Measurements from ENCODE around the gene EPN2.

EPN2 gene

DNA sequence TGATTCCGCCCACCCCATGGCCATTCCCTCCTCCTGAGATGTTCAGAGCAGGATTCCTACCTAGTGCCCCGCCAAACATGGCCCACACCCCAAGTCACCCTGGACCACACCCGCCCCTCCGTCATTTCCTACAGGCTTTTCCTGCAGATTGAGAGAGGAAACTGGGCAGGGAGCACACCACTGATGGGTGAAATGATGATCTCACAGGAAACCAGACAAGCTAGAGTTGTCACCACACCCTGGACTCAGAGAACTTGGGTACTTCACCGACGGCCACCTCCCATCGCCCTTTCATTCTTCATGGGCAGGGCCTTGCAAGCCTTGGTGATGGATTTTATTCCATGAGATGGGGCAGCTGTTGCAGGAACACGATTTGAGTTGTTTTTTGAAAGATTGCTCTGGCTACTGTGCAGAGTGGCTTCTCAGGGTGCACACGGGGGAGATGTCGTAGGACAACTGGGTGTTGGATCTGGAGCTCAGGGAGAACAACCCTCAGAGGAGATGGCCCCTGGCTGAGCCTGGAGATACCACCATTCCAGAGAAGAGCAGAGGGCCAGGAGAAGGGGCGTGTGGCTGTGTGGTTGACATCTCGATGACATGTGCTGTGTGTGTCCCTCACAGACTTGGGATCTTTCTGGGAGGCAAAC is 132.8 kb downstream of the EPN2 start:
- DNase-seq, result no peak

DNA sequence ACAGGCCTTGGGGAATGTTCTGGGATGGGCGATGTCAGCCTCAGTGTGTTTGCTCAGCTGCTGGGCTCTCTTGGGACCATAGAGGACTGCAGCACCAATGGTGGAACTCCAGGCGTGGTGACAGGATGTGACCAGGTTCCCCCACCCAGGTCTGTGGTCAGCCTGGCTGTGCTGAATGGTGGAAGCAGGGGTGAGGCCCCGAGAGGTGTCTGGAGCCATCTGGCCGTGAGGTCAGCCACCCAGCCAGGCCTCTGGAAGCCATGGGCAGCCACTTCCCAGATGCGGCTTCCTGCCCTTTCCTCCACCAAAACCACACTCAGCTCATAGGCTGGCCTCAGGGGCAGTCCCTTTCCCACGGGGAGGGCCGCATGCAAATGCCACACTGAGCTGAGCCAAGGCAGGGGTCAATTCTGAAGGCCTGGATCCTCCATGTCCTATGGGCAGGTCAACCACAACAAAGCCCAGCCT is 133.4 kb downstream of the EPN2 start:
- DNase-seq, result peak; percentile 33

DNA sequence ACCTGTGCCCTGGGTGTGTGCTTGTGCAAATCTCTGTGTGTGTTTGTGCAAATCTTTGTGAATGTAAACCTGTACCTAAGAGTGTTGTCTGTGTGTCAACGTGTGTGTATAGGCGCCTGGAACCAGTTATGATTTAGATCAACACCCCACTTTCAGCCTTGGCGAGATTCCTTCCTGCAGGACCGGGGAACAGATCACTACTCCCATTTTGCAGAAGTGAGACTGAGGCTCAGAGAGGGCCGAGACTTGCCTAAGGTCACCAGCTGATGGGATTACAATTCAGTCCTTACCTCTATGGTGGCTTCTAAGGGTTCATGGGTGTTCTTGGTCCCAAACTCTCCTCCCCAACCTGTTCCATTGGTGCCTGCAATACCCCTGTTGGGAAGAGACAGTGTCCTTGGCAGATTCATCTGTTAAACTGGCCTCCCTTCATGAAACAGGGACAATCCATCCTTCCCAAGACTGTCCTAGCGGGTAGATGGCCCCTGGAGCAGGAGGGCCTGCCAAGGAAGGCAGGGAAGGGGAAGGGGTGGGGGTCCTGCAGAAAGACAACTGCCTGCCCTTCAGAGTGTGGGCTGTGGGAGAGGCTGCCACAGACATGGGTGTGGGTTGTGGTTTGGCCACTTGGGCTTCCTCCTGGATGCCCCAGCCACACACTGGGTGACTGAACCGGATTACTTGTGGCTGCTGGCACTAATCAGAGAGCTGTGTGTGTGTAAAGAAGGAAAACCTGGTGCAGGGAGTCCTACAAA is 134.3 kb downstream of the EPN2 start:
- DNase-seq, result no peak

DNA sequence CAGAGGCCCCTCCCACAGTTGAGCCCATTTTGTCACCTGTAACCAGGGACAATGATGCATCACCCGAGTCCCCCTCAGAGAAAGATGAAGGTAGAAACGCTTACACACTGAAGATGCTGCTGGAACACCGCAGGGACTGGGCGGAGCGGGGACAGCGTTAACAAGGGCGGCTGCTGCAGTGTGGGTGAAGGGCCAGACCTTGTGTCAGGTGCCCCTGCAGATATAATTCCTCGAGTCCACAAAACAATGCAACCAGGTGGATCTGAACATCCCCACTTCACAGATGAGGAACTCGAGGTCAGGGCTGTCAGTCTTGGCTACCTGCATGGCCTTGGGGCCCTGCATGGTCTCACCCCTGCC is 134.8 kb downstream of the EPN2 start:
- no peak for DNase-seq

DNA sequence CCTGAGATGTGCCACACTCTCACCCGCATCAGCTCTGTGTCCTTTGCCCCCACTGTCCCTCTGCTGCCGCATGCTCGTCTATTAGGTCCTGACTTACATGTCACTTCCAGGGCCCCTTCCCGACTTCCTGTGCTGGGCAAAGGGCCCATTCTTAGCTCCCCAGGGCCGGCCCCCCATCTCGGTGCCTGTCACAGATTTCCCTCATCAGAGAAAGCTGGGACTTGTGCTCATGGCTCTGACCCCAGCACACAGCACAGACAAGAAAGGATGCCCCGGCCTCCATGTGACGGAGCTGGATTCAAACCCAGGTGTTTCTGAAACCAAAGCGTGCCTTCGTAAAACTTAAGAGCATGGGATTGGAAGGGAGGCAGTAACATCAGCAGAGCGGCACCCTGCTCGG is 135.3 kb downstream of the EPN2 start:
- no peak for DNase-seq

DNA sequence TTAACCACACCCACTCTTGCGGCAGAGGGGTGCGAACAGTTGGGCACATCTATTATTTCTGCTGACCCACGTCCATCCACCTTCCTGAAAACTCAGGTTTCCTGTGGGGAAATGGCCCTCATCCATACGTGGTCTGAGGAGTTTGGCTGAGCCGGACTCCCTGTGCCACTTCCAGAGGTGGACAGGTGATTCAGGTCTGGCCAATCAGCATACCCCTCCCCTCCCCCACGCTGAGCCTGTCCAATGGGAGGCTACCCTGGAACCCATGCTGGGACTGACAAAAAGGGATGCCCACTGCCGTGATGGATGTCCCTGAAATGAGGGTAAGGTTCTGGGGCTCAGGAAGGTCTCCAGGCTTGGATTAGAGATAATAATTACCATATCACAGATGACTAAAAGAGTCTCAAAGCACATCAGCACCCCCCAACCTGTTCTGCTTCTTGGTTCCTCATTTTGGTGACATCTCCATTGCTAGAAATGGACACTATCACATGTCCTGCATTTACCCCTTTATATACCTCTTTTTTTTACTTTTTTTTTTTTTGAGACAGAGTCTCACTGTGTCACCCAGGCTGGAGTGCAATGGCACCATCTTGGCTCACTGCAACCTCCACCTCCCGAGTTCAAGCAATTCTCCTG is 135.8 kb downstream of the EPN2 start:
- no peak for DNase-seq

DNA sequence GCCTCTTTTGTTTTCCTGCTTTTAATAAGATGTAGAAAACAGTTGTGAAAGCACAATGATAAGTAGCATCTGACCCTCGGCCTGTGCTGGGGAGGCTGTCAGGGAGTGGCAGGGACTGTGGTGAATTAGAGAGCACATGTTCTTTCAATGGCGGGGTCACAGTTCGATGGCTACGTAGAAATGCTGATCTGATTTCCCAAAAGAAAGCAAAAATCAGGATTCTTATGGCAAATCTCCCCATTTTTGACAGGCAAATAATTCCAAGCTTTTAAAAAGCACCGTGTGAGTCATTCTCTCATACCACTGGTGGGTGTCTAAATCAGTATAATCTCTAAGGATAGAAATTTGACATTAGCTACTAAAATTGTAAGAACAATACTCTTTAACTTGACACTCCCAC is 137.0 kb downstream of the EPN2 start:
- DNase-seq, result no peak

DNA sequence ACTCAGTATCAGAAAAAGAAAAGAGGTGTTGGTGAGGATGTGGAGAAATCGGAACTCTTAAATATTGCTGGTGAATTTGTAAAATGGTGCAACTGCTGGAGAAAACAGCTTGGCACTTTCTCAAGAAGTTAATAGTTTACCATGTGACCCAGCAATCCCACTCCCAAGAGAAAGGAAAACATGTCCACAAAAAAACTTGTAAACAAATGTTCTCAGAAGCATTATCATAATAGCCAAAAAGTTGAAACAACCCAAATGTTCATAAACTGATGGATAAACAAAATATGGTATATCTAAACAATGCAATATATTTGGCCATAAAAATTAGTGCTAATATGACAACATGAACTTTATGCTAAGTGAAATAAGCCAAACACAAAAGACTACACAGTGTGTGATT is 138.6 kb downstream of the EPN2 start:
- DNase-seq, result no peak

DNA sequence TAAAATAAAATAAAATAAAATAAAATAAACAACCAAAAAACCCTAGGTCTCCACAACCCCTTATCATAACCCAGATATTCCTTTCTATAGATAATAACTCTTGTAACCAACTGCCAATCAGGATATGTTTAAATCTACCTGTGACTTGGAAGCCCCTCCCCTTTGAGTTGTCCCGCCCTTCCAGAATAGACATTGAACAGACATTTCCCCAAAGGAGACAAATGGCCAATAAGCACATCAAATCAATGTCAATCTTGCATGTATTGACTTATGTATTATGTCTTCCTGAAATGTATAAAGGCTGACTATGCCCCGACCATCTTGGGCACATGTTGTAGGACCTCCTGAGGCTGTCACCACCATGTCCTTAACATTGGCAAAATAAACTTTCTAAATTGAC is 139.6 kb downstream of the EPN2 start:
- no peak for DNase-seq

DNA sequence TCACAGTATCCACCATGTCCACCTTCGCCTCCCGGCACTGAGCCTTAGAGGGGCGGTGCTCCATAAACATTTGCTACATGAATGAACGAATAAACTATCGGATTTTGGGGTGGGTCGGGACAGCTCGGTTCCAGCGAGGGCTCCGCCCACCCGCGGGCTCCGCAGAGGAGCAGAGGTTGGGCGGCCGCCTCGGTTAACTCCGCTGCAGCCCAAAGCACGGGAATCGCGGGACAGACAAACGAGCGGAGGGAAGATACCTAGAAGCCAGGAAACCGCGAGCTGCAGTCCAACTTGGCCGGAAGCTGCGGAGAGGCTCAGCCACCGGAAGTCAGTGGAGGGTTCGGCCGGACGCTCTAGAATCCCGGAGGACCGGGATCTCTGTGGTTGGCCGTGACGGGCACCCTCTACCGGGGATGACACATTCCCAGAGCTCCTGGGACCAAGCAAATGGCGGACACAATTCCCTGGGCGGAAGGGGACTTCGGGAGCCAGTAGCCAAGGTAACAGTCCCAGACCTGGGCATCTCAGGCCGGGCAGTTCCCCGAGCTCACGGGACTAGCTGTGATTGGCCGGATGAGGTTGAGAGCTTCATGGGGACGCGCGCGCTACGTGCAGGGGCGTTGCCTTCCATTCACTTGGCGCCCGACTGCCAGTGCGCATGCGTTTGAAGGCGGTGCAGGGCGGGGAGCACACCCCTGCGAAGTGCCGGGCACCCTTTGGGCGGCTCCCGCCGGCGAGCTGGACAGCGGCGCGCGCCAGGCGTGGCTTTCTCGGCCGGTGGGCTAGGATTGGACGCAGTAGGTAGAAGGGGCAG is 140.6 kb downstream of the EPN2 start:
- peak; percentile 93 for DNase-seq

DNA sequence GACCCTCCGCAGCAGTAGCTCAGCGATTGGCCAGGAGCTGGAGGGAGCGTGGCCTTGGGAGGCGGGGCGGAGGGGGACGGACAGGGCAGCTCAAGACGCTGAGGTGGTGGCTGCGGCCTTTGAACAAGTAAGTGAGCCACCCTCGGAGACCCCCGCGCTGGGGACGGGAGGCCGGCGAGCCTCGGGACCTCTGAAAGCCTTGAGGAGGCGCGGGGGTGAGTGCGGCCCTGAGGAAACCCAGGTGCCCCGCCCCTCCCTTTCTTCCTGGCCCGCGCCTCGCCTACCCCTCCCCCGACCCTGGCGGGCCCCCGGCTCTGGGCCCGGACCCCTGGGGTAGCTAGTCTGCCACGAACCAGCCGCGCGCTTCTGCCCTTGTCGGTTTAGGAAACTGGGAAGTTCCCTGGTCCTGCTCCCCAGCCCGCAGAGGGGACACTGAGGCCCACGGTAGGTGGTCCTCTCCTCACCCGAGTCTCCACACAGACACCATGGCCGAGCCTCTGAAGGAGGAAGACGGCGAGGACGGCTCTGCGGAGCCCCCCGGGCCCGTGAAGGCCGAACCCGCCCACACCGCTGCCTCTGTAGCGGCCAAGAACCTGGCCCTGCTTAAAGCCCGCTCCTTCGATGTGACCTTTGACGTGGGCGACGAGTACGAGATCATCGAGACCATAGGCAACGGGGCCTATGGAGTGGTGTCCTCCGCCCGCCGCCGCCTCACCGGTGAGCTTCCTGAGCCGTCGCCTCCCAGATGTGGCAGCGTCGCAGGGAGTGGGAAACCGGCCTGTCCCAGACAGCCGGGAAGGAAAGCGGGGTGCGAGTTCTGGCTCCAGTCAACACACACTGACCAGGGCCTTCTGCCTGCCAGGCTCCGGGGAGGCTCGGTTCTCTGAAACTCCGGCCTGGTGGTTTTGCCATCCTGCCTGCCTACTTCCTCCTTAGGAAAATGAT is 141.5 kb downstream of the EPN2 start, which contains the start of gene MAPK7:
Gene MAPK7, plus strand, starts transcription at position 83 of the 945 bp plus-strand sequence. Its CDS starts 403 bp downstream, at position 486.
- DNase-seq, result no peak

DNA sequence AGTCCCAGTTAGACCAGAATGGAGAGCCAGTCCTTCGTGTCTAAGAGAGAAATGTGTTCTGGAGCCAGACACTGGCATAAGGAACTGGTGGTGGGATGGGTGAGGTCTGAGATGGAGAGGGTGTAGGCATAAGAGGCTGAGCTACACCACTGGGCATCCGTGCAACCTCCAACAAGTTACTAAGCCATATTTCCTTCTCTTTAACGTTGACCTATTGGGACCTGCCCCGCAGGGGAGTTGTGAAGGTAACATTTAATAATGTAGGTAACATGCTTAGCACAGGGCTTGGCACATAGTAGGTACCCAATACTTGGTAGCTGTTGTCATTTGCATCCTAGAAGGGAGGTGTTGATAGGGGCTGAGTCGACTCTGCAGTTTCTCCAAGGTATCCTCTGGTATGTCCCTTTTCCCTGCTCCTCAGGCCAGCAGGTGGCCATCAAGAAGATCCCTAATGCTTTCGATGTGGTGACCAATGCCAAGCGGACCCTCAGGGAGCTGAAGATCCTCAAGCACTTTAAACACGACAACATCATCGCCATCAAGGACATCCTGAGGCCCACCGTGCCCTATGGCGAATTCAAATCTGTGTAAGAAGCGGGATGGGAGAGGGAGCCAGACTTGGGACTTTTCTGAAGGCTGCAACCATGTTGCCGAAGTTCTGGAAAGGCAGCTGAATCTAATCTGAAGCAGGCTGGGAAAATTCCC is 142.3 kb downstream of the EPN2 start:
- no peak for DNase-seq

DNA sequence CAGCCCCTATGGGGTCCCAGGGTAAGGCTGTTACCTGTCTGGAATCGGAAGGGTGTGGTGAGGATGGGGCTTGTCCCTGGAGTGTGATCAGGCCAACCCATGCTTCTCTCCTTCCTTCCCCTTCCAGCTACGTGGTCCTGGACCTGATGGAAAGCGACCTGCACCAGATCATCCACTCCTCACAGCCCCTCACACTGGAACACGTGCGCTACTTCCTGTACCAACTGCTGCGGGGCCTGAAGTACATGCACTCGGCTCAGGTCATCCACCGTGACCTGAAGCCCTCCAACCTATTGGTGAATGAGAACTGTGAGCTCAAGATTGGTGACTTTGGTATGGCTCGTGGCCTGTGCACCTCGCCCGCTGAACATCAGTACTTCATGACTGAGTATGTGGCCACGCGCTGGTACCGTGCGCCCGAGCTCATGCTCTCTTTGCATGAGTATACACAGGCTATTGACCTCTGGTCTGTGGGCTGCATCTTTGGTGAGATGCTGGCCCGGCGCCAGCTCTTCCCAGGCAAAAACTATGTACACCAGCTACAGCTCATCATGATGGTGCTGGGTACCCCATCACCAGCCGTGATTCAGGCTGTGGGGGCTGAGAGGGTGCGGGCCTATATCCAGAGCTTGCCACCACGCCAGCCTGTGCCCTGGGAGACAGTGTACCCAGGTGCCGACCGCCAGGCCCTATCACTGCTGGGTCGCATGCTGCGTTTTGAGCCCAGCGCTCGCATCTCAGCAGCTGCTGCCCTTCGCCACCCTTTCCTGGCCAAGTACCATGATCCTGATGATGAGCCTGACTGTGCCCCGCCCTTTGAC is 143.5 kb downstream of the EPN2 start:
- no peak for DNase-seq

DNA sequence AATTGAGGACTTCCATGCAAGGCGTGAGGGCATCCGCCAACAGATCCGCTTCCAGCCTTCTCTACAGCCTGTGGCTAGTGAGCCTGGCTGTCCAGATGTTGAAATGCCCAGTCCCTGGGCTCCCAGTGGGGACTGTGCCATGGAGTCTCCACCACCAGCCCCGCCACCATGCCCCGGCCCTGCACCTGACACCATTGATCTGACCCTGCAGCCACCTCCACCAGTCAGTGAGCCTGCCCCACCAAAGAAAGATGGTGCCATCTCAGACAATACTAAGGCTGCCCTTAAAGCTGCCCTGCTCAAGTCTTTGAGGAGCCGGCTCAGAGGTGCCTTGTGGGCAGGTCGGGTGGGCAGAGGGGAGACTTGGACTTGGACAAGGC is 144.2 kb downstream of the EPN2 start:
- no peak for DNase-seq

DNA sequence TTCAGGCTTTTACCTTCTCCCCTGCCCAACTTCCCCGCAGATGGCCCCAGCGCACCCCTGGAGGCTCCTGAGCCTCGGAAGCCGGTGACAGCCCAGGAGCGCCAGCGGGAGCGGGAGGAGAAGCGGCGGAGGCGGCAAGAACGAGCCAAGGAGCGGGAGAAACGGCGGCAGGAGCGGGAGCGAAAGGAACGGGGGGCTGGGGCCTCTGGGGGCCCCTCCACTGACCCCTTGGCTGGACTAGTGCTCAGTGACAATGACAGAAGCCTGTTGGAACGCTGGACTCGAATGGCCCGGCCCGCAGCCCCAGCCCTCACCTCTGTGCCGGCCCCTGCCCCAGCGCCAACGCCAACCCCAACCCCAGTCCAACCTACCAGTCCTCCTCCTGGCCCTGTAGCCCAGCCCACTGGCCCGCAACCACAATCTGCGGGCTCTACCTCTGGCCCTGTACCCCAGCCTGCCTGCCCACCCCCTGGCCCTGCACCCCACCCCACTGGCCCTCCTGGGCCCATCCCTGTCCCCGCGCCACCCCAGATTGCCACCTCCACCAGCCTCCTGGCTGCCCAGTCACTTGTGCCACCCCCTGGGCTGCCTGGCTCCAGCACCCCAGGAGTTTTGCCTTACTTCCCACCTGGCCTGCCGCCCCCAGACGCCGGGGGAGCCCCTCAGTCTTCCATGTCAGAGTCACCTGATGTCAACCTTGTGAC is 144.7 kb downstream of the EPN2 start:
- DNase-seq, result no peak

DNA sequence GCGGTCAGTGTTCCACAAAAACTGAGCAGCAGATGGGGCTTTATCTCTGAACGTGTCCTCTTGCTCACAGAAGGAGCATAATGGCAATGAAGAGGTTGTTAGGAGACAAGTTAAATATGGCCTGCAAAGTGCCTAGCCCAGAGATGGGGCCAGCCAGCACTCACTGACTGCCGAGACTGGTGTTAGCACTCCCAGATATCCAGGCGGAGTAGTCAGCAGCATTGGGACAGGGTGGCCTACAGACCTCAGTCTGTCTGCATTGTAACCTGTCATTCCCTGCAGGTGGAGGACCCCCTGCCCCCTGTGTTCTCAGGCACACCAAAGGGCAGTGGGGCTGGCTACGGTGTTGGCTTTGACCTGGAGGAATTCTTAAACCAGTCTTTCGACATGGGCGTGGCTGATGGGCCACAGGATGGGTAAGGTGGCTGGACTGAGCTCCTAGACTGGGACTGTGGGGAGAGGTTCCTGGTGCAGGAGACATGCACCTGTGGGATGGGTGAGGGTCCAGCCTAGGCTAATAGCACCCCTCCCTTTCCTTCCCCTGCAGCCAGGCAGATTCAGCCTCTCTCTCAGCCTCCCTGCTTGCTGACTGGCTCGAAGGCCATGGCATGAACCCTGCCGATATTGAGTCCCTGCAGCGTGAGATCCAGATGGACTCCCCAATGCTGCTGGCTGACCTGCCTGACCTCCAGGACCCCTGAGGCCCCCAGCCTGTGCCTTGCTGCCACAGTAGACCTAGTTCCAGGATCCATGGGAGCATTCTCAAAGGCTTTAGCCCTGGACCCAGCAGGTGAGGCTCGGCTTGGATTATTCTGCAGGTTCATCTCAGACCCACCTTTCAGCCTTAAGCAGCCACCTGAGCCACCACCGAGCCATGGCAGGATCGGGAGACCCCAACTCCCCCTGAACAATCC is 145.6 kb downstream of the EPN2 start:
- no peak for DNase-seq

DNA sequence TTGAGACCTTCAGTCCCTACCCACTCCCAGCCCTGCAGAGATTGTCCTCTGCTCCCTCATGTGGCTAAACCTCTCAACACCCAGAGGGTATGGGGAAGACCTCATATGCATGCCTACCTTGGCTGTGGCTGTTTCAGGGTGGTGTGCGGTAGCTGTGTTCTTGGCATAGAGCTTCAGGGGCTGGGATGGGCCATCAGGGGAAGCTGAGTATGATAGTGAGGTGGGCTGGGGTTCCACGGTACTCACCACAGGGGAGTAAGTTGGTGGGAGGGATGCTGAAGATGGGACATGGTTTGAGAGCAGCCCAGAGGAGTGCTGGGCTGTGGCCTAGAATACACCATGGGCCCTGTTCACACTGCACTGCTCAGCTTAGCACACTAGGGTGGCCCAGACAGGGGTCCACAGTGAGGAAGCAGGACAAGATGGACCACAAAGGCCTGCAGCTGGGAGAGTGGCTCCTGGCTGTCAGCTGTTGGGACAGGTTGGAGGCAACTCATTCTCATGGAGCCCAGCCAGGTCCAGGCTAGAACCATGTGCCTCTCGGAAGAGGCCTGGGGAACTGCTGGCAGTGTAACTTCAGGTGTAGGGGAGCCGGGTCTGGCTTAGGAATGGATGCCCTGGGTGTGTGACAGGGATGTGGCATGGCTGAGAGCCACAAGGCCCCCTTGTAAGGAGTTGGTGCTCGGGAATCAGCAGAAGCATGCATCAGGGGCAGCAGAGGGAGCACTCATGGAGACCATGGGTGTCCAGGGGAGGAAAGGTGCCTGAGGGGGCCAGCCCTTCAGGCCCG is 146.7 kb downstream of the EPN2 start:
- no peak for DNase-seq

Data from DMS153 (cell line).